ENCODE results near the gene PTPN12. TPM values are rescaled to one million over a fixed set of nuclear protein-coding genes. Genes with fewer than 3 reads are reported as not detected.
"Not testable (repeated sequence)": the region's sequence is repeated elsewhere in the genome, so short reads cannot be mapped to it uniquely, and the experiment has no call there.

The PTPN12 gene
- total RNA-seq, 1 experiment from 2014 or later, result 39.5 TPM

- in situ Hi-C loops (cut with HindIII; ENCODE audit: low pct_unique_long_range_greater_than_20kb, low sequenced_read_pairs), result no loop called here
- DNase-seq (ENCODE audit: low read depth, low spot score), result no peak
Measured at GRCh38 chr7:77536017-77536412, 1.1 kb upstream of the PTPN12 start.

DNA sequence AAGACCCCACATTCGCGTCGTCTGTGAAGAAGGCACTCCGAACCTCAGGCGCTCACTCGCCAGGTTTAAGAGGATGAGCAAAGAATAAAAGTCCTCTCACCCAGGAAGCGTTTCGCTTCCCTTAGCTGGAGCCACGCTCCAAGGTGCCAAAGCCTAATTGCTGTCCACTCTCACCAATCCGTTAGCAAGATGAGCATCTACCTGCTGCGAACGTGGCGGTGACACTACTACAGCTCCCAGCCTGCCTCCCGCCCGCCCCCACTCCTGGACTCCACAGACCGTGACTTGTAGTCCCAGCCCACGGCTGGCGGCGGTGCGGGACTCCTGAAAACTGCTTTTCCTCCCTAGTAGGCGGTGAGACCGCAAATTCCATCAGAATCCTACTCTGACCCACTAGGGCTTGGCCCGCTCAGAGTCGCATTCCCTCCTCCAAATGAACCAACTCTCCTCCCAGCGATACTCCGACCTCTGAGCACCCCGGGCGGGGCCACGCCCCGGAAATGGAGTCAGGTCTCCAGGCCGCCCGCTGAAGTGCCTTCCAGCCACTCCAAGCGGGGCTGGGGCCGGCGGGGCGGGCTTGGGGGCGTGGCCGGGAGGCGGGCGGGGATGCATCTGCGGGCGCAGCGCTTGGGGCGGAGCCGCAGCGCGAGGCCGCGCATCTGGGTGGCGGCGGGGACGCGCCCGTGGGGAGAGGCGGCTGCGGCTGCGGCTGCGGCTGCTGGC is 521 bp upstream of the PTPN12 start:
- peak; percentile 98 for DNase-seq (ENCODE audit: low read depth, low spot score)
- in situ Hi-C loops (cut with HindIII; ENCODE audit: low pct_unique_long_range_greater_than_20kb, low sequenced_read_pairs), result no loop called here

DNA sequence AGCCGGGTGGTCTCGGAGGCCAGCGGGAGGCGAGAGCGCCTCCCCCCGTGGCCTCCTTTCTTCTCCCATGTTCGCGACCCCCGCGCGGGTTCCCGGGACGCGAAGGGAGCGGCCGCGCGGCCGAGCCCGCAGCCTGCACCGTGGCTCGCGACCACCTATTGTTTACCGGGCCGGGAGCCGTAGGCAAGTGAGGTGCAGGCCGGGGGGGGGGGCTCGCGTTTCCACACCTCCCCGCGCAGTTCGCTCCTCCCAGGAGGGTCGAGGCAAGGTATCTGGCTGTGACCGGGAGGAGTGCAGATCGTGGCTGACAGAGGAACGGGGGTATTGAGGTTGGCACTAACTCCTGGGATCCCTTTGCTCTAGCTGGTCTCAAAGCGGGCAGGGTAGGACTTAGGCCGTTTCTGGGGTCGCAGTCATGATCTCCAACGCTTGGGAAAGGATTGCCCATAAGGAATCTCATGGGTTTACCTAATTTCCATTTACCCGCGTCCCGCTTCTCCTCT is 734 bp downstream of the PTPN12 start:
- DNase-seq (ENCODE audit: low read depth, low spot score), result no peak
- in situ Hi-C loops (cut with HindIII; ENCODE audit: low pct_unique_long_range_greater_than_20kb, low sequenced_read_pairs), result no loop called here

DNA sequence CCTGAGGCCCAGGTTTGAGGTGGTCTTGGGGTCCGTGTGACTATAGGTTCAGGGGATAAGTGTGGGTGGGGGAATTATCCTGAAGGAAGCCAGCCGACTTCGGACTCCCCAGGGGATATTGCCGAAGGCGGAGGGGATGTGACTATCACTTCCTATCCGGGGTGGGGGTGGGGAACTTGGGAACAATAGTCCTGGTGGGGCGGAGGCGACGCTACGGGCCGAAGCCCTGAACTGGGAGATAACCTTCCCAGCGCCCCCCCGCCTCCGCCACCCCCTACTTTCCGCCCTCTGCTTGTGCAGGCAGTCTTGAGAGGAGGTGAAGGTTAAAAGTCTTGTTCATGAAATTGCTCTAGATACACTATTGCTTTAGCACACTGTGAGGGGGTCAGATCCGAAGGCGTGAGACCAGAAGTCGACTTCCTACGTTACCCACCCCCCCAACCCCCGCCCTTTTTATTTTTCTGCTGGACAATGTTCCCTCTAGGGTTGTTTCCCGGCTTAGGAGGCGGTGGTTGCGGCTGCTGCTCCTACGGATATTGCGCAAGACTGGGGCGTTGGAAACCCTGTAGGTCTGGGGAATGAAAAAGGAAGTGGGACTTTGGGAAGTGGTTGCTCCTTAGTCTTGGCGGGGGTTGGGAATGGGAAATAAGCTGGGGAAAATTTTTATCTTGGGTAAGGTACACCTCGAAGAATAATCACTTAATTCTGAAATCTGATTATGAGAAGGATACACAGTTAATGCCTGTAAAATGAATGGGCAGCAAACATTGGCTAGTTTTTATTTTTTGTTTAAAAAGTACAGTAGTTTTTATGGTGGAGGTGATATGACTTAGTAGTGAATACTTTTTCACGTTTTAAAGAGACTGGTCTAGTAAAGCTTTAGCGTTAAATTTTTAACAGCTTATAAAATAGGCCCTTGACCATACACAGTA is 1.5 kb downstream of the PTPN12 start:
- in situ Hi-C loops (cut with HindIII; ENCODE audit: low pct_unique_long_range_greater_than_20kb, low sequenced_read_pairs), result no loop called here
- peak; percentile 98 for DNase-seq (ENCODE audit: low read depth, low spot score)

- in situ Hi-C loops (cut with HindIII; ENCODE audit: low pct_unique_long_range_greater_than_20kb, low sequenced_read_pairs), result no loop called here
- DNase-seq (ENCODE audit: low read depth, low spot score), result no peak
Measured at GRCh38 chr7:77540402-77540822, 3.3 kb downstream of the PTPN12 start.

DNA sequence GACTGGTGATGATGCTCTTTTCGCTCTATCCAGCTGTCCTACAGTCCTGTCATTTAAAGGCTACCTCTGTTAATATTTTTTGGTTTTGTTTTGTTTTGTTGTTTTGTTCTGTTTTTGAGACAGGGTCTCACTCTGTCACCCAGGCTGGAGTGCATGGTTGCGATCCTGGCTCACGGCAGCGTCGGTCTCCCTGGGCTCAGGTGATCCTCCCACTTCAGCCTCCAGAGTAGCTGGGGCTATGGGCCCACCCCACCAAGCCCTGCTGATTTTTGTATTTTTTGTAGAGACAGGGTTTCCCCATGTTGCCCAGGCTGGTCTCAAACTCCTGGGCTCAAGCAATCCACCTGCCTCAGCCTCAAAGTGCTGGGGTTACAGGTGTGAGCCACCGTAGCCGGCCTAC is 3.9 kb downstream of the PTPN12 start:
- not testable (repeated sequence) for DNase-seq (ENCODE audit: low read depth, low spot score)

GRCh38 chr7:77542409-77542808 is 5.3 kb downstream of the PTPN12 start:
- no peak for DNase-seq (ENCODE audit: low read depth, low spot score)
- in situ Hi-C loops (cut with HindIII; ENCODE audit: low pct_unique_long_range_greater_than_20kb, low sequenced_read_pairs), result no loop called here

More for the DNA sequence above, 3.9 kb downstream of the PTPN12 start:
- in situ Hi-C loops (cut with HindIII; ENCODE audit: low pct_unique_long_range_greater_than_20kb, low sequenced_read_pairs), result not testable (repeated sequence)

GRCh38 chr7:77542895-77543294 is 5.8 kb downstream of the PTPN12 start:
- in situ Hi-C loops (cut with HindIII; ENCODE audit: low pct_unique_long_range_greater_than_20kb, low sequenced_read_pairs), result no loop called here
- no peak for DNase-seq (ENCODE audit: low read depth, low spot score)

GRCh38 chr7:77543910-77544309 is 6.8 kb downstream of the PTPN12 start:
- in situ Hi-C loops (cut with HindIII; ENCODE audit: low pct_unique_long_range_greater_than_20kb, low sequenced_read_pairs), result no loop called here

GRCh38 chr7:77544518-77544917 is 7.4 kb downstream of the PTPN12 start:
- in situ Hi-C loops (cut with HindIII; ENCODE audit: low pct_unique_long_range_greater_than_20kb, low sequenced_read_pairs), result no loop called here
- no peak for DNase-seq (ENCODE audit: low read depth, low spot score)

More at GRCh38 chr7:77543910-77544309, 6.8 kb downstream of the PTPN12 start:
- DNase-seq (ENCODE audit: low read depth, low spot score), result no peak

- no peak for DNase-seq (ENCODE audit: low read depth, low spot score)
- in situ Hi-C loops (cut with HindIII; ENCODE audit: low pct_unique_long_range_greater_than_20kb, low sequenced_read_pairs), result no loop called here
Measured at GRCh38 chr7:77548206-77548605, 11.1 kb downstream of the PTPN12 start.

GRCh38 chr7:77549106-77549870 is 12.2 kb downstream of the PTPN12 start:
- DNase-seq (ENCODE audit: low read depth, low spot score), result no peak
- in situ Hi-C loops (cut with HindIII; ENCODE audit: low pct_unique_long_range_greater_than_20kb, low sequenced_read_pairs), result no loop called here

- in situ Hi-C loops (cut with HindIII; ENCODE audit: low pct_unique_long_range_greater_than_20kb, low sequenced_read_pairs), result no loop called here
- no peak for DNase-seq (ENCODE audit: low read depth, low spot score)
Measured at GRCh38 chr7:77550586-77550985, 13.5 kb downstream of the PTPN12 start.

- in situ Hi-C loops (cut with HindIII; ENCODE audit: low pct_unique_long_range_greater_than_20kb, low sequenced_read_pairs), result no loop called here
- no peak for DNase-seq (ENCODE audit: low read depth, low spot score)
Measured at GRCh38 chr7:77553123-77553522, 16.0 kb downstream of the PTPN12 start.

GRCh38 chr7:77558284-77558967 is 21.3 kb downstream of the PTPN12 start:
- DNase-seq (ENCODE audit: low read depth, low spot score), result no peak
- in situ Hi-C loops (cut with HindIII; ENCODE audit: low pct_unique_long_range_greater_than_20kb, low sequenced_read_pairs), result no loop called here

GRCh38 chr7:77561352-77561751 is 24.3 kb downstream of the PTPN12 start:
- no peak for DNase-seq (ENCODE audit: low read depth, low spot score)
- in situ Hi-C loops (cut with HindIII; ENCODE audit: low pct_unique_long_range_greater_than_20kb, low sequenced_read_pairs), result no loop called here

- in situ Hi-C loops (cut with HindIII; ENCODE audit: low pct_unique_long_range_greater_than_20kb, low sequenced_read_pairs), result no loop called here
- DNase-seq (ENCODE audit: low read depth, low spot score), result no peak
Measured at GRCh38 chr7:77563275-77563674, 26.2 kb downstream of the PTPN12 start.
